Trophoblast cell (in vitro differentiated cells and primary cell): Measurements from ENCODE around the gene CYP51A1.

Source experiments
- DNase-seq, 2 donors: peaks; one replicate each; pipeline ENCODE4 v3.0.0-alpha.2; 2016
- H2AFZ ChIP-seq: 2 replicates; pipeline ENCODE4 v1.6.1; 2013; ENCODE audit warnings: low read length, moderate library complexity, mild to moderate bottlenecking; ENCODE audit not compliant: insufficient read depth, poor library complexity
- H2AK5ac ChIP-seq: 2 replicates; pipeline ENCODE4 v1.6.1; 2013; ENCODE audit warnings: mild to moderate bottlenecking, low read length
- H2BK120ac ChIP-seq: 2 replicates; pipeline ENCODE4 v1.6.1; 2013; ENCODE audit warnings: low read length, mild to moderate bottlenecking, moderate library complexity; ENCODE audit not compliant: insufficient read depth, poor library complexity
- H2BK12ac ChIP-seq: 2 replicates; pipeline ENCODE4 v1.6.1; 2013; ENCODE audit warnings: mild to moderate bottlenecking, low read length, moderate library complexity
- H2BK5ac ChIP-seq: 2 replicates; pipeline ENCODE4 v1.6.1; 2013; ENCODE audit warnings: low read length, low read depth, moderate library complexity, mild to moderate bottlenecking; ENCODE audit not compliant: poor library complexity
- H3K14ac ChIP-seq: 2 replicates; pipeline ENCODE4 v1.6.1; 2013; ENCODE audit warnings: mild to moderate bottlenecking, low read length
- H3K18ac ChIP-seq: 2 replicates; pipeline ENCODE4 v1.6.1; 2013; ENCODE audit warnings: mild to moderate bottlenecking, low read length
- H3K23ac ChIP-seq: 2 replicates; pipeline ENCODE4 v1.6.1; 2013; ENCODE audit warnings: low read length
- H3K27ac ChIP-seq: 2 replicates; pipeline ENCODE4 v1.5.1; 2013; ENCODE audit warnings: low read depth, mild to moderate bottlenecking, inconsistent platforms, low read length, moderate library complexity
- H3K27me3 ChIP-seq: 2 replicates; pipeline ENCODE4 v1.6.1; 2013; ENCODE audit warnings: inconsistent platforms, mild to moderate bottlenecking, low read length, moderate library complexity; ENCODE audit not compliant: insufficient read depth
- H3K36me3 ChIP-seq, 2 experiments: 1 replicate in 1 of 2; 2 replicates in 1 of 2; pipeline ENCODE4 v1.6.1; 2013; ENCODE audit warnings: low read length in 2 of 2, mild to moderate bottlenecking in 2 of 2, moderate library complexity in 1 of 2; ENCODE audit not compliant: insufficient read depth in 2 of 2, control insufficient read depth in 1 of 2
- H3K4ac ChIP-seq: 2 replicates; pipeline ENCODE4 v1.6.1; 2013; ENCODE audit warnings: low read depth, mild to moderate bottlenecking, low read length, moderate library complexity
- H3K4me1 ChIP-seq, 2 experiments: 1 replicate in 1 of 2; 2 replicates in 1 of 2; pipeline ENCODE4 v1.6.1; 2013; ENCODE audit warnings: low read length in 2 of 2, mild to moderate bottlenecking in 2 of 2, moderate library complexity in 1 of 2; ENCODE audit not compliant: insufficient read depth in 2 of 2, control insufficient read depth in 1 of 2
- H3K4me2 ChIP-seq: 2 replicates; pipeline ENCODE4 v1.6.1; 2013; ENCODE audit warnings: inconsistent platforms, mild to moderate bottlenecking, low read length, moderate library complexity
- H3K4me3 ChIP-seq: 2 replicates; pipeline ENCODE4 v1.5.1; 2013; ENCODE audit warnings: mild to moderate bottlenecking, low read depth, low read length, inconsistent platforms
- H3K79me1 ChIP-seq: one replicate; pipeline ENCODE4 v1.6.1; 2013; ENCODE audit warnings: low read length
- H3K79me2 ChIP-seq: 2 replicates; pipeline ENCODE4 v1.6.1; 2013; ENCODE audit warnings: low read length, mild to moderate bottlenecking; ENCODE audit not compliant: control insufficient read depth, insufficient read depth, poor library complexity
- H3K9ac ChIP-seq: 2 replicates; pipeline ENCODE4 v1.6.1; 2013; ENCODE audit warnings: mild to moderate bottlenecking, low read length
- H3K9me3 ChIP-seq: 2 replicates; pipeline ENCODE4 v1.6.1; 2013; ENCODE audit warnings: low read depth, mild to moderate bottlenecking, control low read depth, inconsistent platforms, low read length; ENCODE audit not compliant: insufficient read depth
- H4K12ac ChIP-seq: 2 replicates; pipeline ENCODE4 v1.6.1; 2013; ENCODE audit warnings: low read depth, mild to moderate bottlenecking, low read length, moderate library complexity
- H4K8ac ChIP-seq: 2 replicates; pipeline ENCODE4 v1.6.1; 2013; ENCODE audit warnings: low read depth, mild to moderate bottlenecking, low read length, moderate library complexity
- H4K91ac ChIP-seq: one replicate; pipeline ENCODE4 v1.6.1; 2013; ENCODE audit warnings: low read depth, mild to moderate bottlenecking, low read length, moderate library complexity
- WGBS: extraction: QIAGEN DNeasy Blood & Tissue Kit; methylation state at CpG from one replicate; pipeline ENCODE4 v1.1.7; 2013; ENCODE audit warnings: missing lambda C conversion rate; ENCODE audit not compliant: insufficient read length, insufficient coverage; ENCODE audit errors: extremely low coverage; 5-methylcytosine and 5-hydroxymethylcytosine counted together

Gene CYP51A1

DNA sequence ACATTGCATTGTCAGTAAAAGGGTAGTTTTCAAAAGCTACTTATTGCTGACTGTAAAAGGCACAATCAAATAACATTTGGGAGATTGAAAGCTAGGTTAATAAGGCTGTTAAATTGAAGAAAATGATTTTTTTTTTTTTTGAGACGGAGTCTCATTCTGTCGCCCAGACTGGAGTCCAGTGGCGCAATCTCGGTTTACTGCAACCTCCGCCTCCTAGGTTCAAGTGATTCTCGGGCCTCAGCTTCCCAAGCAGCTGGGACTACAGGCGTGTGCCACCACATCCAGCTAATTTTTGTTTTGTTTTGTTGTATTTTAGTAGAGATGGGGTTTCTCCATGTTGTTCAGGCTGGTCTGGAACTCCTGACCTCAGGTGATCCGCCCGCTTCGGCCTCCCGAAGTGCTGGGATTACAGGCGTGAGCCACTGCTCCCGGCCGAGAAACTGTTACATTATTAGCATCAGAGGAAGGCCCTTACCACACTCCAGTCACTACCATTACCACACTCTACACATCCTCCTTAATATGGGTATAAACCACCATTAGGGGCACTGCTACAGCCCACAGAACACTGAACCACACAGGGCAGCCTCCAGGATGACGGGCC, 1.0 kb downstream of the CYP51A1 start:
- Histone ChIP-seq H2AK5ac (peak overlapping the region; percentile 18), H2AFZ (peak overlapping the region; percentile 68), H4K12ac (no peak overlapping the region), H3K4me1 (peaks cover 0 to 7% of the 10 kb centered on the region in 2 experiments), H3K9ac (no peak overlapping the region), H3K4me3 (peak overlapping the region; percentile 100), H3K36me3 (peaks cover 4 to 8% of the 10 kb centered on the region in 2 experiments), H3K9me3 (peaks cover 1% of the 10 kb centered on the region), H2BK5ac (peak overlapping the region; percentile 99), H4K91ac (peak overlapping the region; percentile 97), H3K27me3 (no peaks in the 10 kb centered on the region), H2BK120ac (peak overlapping the region; percentile 99), H3K18ac (peak overlapping the region; percentile 33), H3K27ac (no peak overlapping the region), H3K4me2 (peak overlapping the region; percentile 62), H3K4ac (peak overlapping the region; percentile 88), H3K14ac (peak overlapping the region; percentile 48), H3K79me1 (peaks cover 20% of the 10 kb centered on the region), H4K8ac (peak overlapping the region; percentile 94), H2BK12ac (no peak overlapping the region), H3K23ac (no peak overlapping the region), H3K79me2 (peaks cover 17% of the 10 kb centered on the region)
- no CpG with 5 or more reads among the region's 15 CpGs for WGBS
- DNase-seq = no peak

DNA sequence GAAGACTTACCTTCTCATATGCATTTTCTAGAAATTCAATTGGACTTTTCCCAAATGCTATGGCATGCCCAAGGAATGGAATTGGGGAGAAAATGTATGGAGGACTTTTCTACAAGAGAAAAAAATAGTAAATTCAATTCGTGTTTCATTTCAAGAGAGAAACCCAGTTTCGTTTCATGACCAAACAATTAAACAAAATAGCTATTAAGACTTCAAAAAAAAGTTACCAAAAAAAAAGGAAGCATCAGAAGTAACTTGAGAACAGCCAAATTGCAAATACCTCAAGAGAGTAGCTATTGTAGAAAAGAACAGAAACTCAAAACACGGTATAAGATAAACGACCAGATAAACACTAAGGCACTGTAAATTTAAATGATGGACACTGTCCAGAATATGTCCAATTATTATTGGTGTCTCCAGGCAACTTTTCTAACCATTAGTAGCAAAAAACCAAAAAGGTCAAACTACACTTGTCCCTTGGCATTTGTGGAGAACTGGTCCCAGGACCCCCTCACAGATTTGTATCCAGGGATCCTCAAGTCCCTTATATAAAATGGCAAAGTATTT, 2.4 kb downstream of the CYP51A1 start:
- no peak overlapping the region for H2AFZ ChIP-seq
- no peak overlapping the region for H2BK12ac ChIP-seq
- no peak for DNase-seq
- no peak overlapping the region for H2BK120ac ChIP-seq
- H4K8ac ChIP-seq = no peak overlapping the region
- H3K27ac ChIP-seq = no peak overlapping the region
- H3K79me2 ChIP-seq = peaks cover 17% of the 10 kb centered on the region
- no peak overlapping the region for H3K4me3 ChIP-seq
- peaks cover 1% of the 10 kb centered on the region for H3K9me3 ChIP-seq
- H3K9ac ChIP-seq = no peak overlapping the region
- H3K4ac ChIP-seq = peak overlapping the region; percentile 68
- H3K79me1 ChIP-seq = peaks cover 20% of the 10 kb centered on the region
- H3K4me2 ChIP-seq = no peak overlapping the region
- no peak overlapping the region for H2AK5ac ChIP-seq
- no peak overlapping the region for H4K91ac ChIP-seq
- no peak overlapping the region for H4K12ac ChIP-seq
- peaks cover 0 to 7% of the 10 kb centered on the region in 2 experiments for H3K4me1 ChIP-seq
- no peak overlapping the region for H3K18ac ChIP-seq
- no CpG with 5 or more reads among the region's 4 CpGs for WGBS
- H3K27me3 ChIP-seq = no peaks in the 10 kb centered on the region
- H3K36me3 ChIP-seq = peaks cover 7 to 13% of the 10 kb centered on the region in 2 experiments
- H3K23ac ChIP-seq = no peak overlapping the region
- no peak overlapping the region for H2BK5ac ChIP-seq
- H3K14ac ChIP-seq = no peak overlapping the region

DNA sequence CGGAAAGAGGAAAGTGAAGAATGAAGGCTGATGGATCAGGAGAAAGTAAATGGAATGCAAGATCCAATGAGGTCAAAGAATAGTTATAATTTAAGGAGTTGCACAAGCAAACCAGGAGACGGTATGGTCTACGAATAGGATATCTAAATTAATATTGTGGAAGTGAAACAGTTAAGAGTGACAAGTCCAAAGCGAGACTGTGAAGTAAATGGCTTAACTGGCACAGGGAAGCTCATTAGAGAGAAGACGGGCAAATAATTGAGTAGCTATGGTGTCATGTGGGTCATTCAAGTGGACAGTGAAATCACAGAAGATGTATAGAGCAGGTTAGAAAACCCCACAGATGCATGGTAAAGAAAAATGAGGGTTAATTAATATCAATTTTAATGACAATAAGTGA, 3.2 kb downstream of the CYP51A1 start:
- Histone ChIP-seq H3K4ac (peak overlapping the region; percentile 67), H3K79me2 (peaks cover 17% of the 10 kb centered on the region), H3K36me3 (peaks cover 7 to 15% of the 10 kb centered on the region in 2 experiments), H3K27me3 (no peaks in the 10 kb centered on the region), H4K8ac (no peak overlapping the region), H2BK12ac (no peak overlapping the region), H3K79me1 (peaks cover 20% of the 10 kb centered on the region), H4K91ac (no peak overlapping the region), H3K18ac (no peak overlapping the region), H3K4me2 (no peak overlapping the region), H3K27ac (no peak overlapping the region), H3K14ac (no peak overlapping the region), H2AFZ (no peak overlapping the region), H3K9me3 (peaks cover 1% of the 10 kb centered on the region), H3K4me1 (peaks cover 0 to 7% of the 10 kb centered on the region in 2 experiments), H3K9ac (no peak overlapping the region), H2BK120ac (no peak overlapping the region), H4K12ac (no peak overlapping the region), H2BK5ac (no peak overlapping the region), H3K23ac (no peak overlapping the region), H2AK5ac (no peak overlapping the region), H3K4me3 (no peak overlapping the region)
- no peak for DNase-seq
- WGBS = no CpG with 5 or more reads among the region's 5 CpGs

DNA sequence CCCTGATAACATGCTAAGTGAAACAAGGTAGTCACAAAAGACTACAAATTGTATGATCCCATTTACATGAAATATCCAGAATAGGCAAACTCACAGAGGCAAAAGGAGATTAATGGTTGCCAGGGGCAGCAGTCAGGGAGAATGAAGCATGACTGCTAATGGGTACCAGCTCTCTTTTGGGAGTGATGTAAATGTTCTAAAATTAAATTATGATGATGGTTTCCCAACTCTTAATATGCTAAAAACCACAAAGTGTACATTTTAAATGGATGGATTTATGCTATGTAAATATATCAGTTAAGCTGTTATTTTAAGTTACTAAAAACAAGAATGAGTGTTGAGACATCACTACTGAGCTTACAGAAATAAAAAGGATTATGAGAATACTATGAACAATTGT, 12.6 kb downstream of the CYP51A1 start:
- H3K23ac ChIP-seq = no peak overlapping the region
- no peak overlapping the region for H3K18ac ChIP-seq
- H2BK120ac ChIP-seq = no peak overlapping the region
- DNase-seq = no peak
- no peak overlapping the region for H2AFZ ChIP-seq
- no peak overlapping the region for H3K4me3 ChIP-seq
- H3K4ac ChIP-seq = no peak overlapping the region
- H3K14ac ChIP-seq = no peak overlapping the region
- no peaks in the 10 kb centered on the region for H3K79me1 ChIP-seq
- no peak overlapping the region for H4K91ac ChIP-seq
- H4K12ac ChIP-seq = no peak overlapping the region
- H3K4me2 ChIP-seq = no peak overlapping the region
- H2AK5ac ChIP-seq = no peak overlapping the region
- H2BK12ac ChIP-seq = no peak overlapping the region
- H4K8ac ChIP-seq = no peak overlapping the region
- peaks cover 18 to 22% of the 10 kb centered on the region in 2 experiments for H3K36me3 ChIP-seq
- H3K27ac ChIP-seq = no peak overlapping the region
- H3K27me3 ChIP-seq = no peaks in the 10 kb centered on the region
- no peak overlapping the region for H3K9ac ChIP-seq
- no peaks in the 10 kb centered on the region for H3K79me2 ChIP-seq
- H3K9me3 ChIP-seq = no peaks in the 10 kb centered on the region
- no peaks in the 10 kb centered on the region for H3K4me1 ChIP-seq
- H2BK5ac ChIP-seq = no peak overlapping the region
